ENCODE results near the gene FJX1. TPM values are rescaled to one million over a fixed set of nuclear protein-coding genes. Genes with fewer than 3 reads are reported as not detected.

Gene FJX1
- total and polyA plus RNA-seq, 3 experiments from 2014 or later, result 0.26 to 0.69 TPM; not detected in 1

DNA sequence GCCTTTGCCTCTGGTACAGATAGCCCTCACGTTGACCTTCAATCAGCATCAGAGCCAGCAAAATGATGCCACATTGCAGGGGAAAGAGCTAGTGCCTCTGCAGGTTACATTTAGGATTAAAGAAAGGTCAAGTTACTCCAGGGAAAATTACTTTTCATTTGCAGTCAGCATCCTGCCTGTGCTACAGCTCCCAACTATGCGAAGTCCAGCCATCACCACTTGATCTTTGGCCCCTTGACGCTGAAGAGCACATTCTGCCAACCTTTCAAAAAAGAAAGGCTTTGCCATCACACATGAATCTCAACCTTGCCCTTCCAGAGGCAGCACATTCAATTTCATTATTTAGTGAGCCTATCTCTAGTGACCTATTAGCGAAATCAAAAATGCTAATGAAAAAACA is 11.3 kb downstream of the FJX1 start:
- DNase-seq, result no peak
- Mint-ChIP-seq H3K36me3 (no peaks in the 10 kb centered on the region), H3K9me3 (no peaks in the 10 kb centered on the region), H3K4me1 (no peaks in the 10 kb centered on the region), H3K27me3 (peaks cover 38 to 65% of the 10 kb centered on the region in 2 donors), H3K4me3 (no peak overlapping the region), H3K27ac (peak overlapping the region in 1 of 8 donors; percentile 17)
- Histone ChIP-seq H3K4me3 (ENCODE audit: low read length) (no peak overlapping the region), H3K27me3 (ENCODE audit: insufficient read depth, low read length, poor library complexity, severe bottlenecking) (peaks cover 13% of the 10 kb centered on the region), H3K4me1 (ENCODE audit: insufficient read depth, low read length) (no peaks in the 10 kb centered on the region), H3K36me3 (ENCODE audit: insufficient read depth, low read length) (no peaks in the 10 kb centered on the region), H3K9me3 (ENCODE audit: low read length) (no peaks in the 10 kb centered on the region), H3K27ac (ENCODE audit: low read depth, low read length) (no peak overlapping the region)
- POLR2A ChIA-PET, result no interaction called here
- CTCF ChIA-PET, result interaction anchor here (1.5 kb wide), 1 partner anchor 637 kb away, joined by 4 read pairs; no protein-coding TSS in a partner anchor

DNA sequence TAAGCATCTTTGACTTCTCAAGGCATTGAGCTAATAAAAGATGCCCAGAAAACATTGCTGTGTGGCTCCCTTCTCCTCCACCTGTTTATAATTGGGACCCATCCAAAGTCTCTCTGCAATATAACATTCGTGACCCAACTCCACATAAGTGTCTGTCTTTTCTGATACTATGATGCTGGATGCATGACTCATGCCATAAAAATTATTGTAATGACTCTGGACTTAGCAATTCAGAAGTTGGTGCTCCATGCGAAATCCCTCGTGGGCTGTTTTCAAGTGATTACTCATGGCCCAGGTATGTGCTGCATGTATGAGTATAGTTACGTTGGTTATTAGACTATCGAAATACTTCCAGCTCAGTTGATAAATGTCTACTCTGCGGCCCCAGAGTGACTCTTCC is 11.7 kb downstream of the FJX1 start:
- Mint-ChIP-seq H3K4me3 (no peak overlapping the region), H3K36me3 (no peaks in the 10 kb centered on the region), H3K27ac (no peak overlapping the region), H3K4me1 (no peaks in the 10 kb centered on the region), H3K27me3 (peaks cover 38 to 65% of the 10 kb centered on the region in 2 donors), H3K9me3 (no peaks in the 10 kb centered on the region)
- no peaks in the 10 kb centered on the region for H3K9me3 ChIP-seq (ENCODE audit: low read length)
- no peaks in the 10 kb centered on the region for H3K36me3 ChIP-seq (ENCODE audit: insufficient read depth, low read length)
- ChIA-PET CTCF (no interaction called here), POLR2A (no interaction called here)
- no peak overlapping the region for H3K27ac ChIP-seq (ENCODE audit: low read depth, low read length)
- no peak overlapping the region for H3K4me3 ChIP-seq (ENCODE audit: low read length)
- H3K4me1 ChIP-seq (ENCODE audit: insufficient read depth, low read length), result no peaks in the 10 kb centered on the region
- no peak for DNase-seq
- H3K27me3 ChIP-seq (ENCODE audit: insufficient read depth, low read length, poor library complexity, severe bottlenecking), result peaks cover 13% of the 10 kb centered on the region

DNA sequence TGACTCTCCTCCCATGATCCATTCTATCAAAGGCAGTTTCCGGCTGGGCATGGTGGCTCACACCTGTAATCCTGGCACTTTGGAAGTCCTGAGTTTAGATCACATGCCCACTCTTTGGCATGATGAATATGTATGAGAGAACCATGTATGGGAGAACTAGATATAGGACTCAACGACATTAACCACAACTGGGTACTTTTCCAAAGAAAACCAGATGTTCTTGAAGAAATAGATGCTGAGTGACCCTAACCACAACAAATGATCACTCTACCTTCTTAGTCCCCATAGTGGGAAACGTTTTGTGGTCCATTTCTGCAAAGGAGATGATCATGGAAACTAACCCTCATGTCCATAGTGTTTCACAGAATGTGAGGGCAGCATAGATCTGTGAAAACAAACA is 13.6 kb downstream of the FJX1 start:
- Histone ChIP-seq H3K4me1 (ENCODE audit: insufficient read depth, low read length) (no peaks in the 10 kb centered on the region), H3K4me3 (ENCODE audit: low read length) (no peak overlapping the region), H3K36me3 (ENCODE audit: insufficient read depth, low read length) (no peaks in the 10 kb centered on the region), H3K27me3 (ENCODE audit: insufficient read depth, low read length, poor library complexity, severe bottlenecking) (peaks cover 13% of the 10 kb centered on the region), H3K27ac (ENCODE audit: low read depth, low read length) (no peak overlapping the region), H3K9me3 (ENCODE audit: low read length) (no peaks in the 10 kb centered on the region)
- Mint-ChIP-seq H3K36me3 (no peaks in the 10 kb centered on the region), H3K27me3 (peaks cover 41 to 67% of the 10 kb centered on the region in 2 donors), H3K27ac (no peak overlapping the region), H3K4me3 (no peak overlapping the region), H3K9me3 (no peaks in the 10 kb centered on the region), H3K4me1 (no peaks in the 10 kb centered on the region)
- POLR2A ChIA-PET, result no interaction called here
- CTCF ChIA-PET, result no interaction called here
- DNase-seq, result no peak

DNA sequence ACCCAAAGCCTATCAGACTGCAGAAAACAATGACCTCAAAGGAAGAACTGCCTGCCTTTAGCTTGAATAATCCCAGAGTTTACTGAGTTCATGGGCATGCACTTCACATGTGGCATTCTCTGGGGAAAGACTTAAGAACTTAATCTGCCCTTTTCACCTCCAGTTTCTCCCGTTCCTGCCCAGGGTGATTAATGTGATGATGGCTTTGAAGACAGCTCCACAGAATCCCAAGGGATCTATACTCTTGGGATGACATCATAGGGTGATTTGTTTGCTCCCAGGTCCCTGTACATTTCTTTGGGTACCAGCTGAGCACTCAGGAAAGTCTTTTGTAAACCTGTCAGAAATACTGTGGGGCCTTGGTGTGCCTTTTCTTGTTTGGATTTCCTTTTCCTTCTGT is 14.0 kb downstream of the FJX1 start:
- Mint-ChIP-seq H3K27ac (no peak overlapping the region), H3K4me1 (no peaks in the 10 kb centered on the region), H3K4me3 (no peak overlapping the region), H3K9me3 (no peaks in the 10 kb centered on the region), H3K36me3 (no peaks in the 10 kb centered on the region), H3K27me3 (peaks cover 40 to 66% of the 10 kb centered on the region in 2 donors)
- Histone ChIP-seq H3K27ac (ENCODE audit: low read depth, low read length) (no peak overlapping the region), H3K4me3 (ENCODE audit: low read length) (no peak overlapping the region), H3K9me3 (ENCODE audit: low read length) (no peaks in the 10 kb centered on the region), H3K27me3 (ENCODE audit: insufficient read depth, low read length, poor library complexity, severe bottlenecking) (peaks cover 13% of the 10 kb centered on the region), H3K36me3 (ENCODE audit: insufficient read depth, low read length) (no peaks in the 10 kb centered on the region), H3K4me1 (ENCODE audit: insufficient read depth, low read length) (no peaks in the 10 kb centered on the region)
- ChIA-PET CTCF (no interaction called here), POLR2A (no interaction called here)
- no peak for DNase-seq

DNA sequence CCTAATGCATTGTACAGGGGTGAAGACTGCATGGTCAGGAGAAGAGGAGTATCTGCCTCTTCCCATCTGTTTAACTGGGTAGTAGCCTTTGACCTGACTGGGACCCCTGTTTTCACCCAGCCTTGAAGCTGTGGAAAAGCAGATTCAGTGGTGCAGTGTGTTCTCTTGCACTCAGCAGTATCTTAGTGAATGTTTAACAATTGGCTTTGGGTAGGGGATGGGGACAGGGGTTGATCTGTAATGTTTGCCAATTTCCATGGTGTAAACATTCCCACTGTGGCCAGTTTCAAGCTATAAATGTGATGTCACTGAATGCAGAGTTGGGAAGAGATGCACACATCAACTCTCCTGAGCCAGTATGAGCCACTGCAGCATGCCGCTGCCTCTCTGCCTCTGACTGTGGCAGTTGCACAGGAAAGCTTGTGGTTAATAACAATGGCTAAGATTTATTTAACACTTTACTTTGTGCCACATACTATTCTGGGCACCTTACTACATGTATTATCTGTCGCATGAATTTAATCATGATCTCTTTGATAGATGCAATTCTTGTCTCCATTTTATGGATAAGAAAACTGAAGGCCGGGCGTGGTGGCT is 15.7 kb downstream of the FJX1 start:
- Histone ChIP-seq H3K4me3 (ENCODE audit: low read length) (no peak overlapping the region), H3K9me3 (ENCODE audit: low read length) (no peaks in the 10 kb centered on the region), H3K36me3 (ENCODE audit: insufficient read depth, low read length) (no peaks in the 10 kb centered on the region), H3K4me1 (ENCODE audit: insufficient read depth, low read length) (no peaks in the 10 kb centered on the region), H3K27ac (ENCODE audit: low read depth, low read length) (no peak overlapping the region), H3K27me3 (ENCODE audit: insufficient read depth, low read length, poor library complexity, severe bottlenecking) (peaks cover 13% of the 10 kb centered on the region)
- Mint-ChIP-seq H3K4me1 (no peaks in the 10 kb centered on the region), H3K9me3 (no peaks in the 10 kb centered on the region), H3K27me3 (peaks cover 33 to 64% of the 10 kb centered on the region in 2 donors), H3K36me3 (no peaks in the 10 kb centered on the region), H3K27ac (no peak overlapping the region), H3K4me3 (no peak overlapping the region)
- ChIA-PET POLR2A (no interaction called here), CTCF (interaction anchor here (0.7 kb wide), 1 partner anchor 391 kb away, joined by 3 read pairs; no protein-coding TSS in a partner anchor)
- DNase-seq, result no peak

DNA sequence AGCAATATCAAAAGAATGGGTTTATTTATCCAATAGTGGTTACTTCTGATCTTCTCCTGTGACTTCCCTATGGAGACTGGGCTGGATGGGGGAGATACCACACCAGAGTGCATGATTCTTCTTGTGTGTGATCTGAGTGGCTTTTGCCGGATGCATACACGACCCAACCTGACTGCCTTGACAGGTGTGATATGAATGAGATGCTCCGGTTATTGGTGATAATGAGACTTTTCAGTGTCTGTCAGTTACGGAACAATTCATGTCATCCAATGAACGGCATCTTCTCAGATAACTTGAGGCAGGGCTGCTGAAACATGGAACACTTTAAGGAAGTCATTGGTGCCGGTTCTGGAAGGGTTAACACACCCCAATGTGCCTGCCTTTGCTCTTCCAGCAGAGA is 17.7 kb downstream of the FJX1 start:
- no peak overlapping the region for H3K27ac ChIP-seq (ENCODE audit: low read depth, low read length)
- H3K9me3 ChIP-seq (ENCODE audit: low read length), result no peaks in the 10 kb centered on the region
- CTCF ChIA-PET, result interaction anchor here (1.0 kb wide), 1 partner anchor 186 kb away, joined by 3 read pairs; no protein-coding TSS in a partner anchor
- no peak for DNase-seq
- no peaks in the 10 kb centered on the region for H3K9me3 Mint-ChIP-seq
- H3K36me3 Mint-ChIP-seq, result no peaks in the 10 kb centered on the region
- peaks cover 22 to 52% of the 10 kb centered on the region in 2 donors for H3K27me3 Mint-ChIP-seq
- POLR2A ChIA-PET, result no interaction called here
- H3K4me3 ChIP-seq (ENCODE audit: low read length), result no peak overlapping the region
- no peaks in the 10 kb centered on the region for H3K4me1 Mint-ChIP-seq
- no peak overlapping the region for H3K27ac Mint-ChIP-seq
- no peaks in the 10 kb centered on the region for H3K36me3 ChIP-seq (ENCODE audit: insufficient read depth, low read length)
- no peak overlapping the region for H3K4me3 Mint-ChIP-seq
- H3K27me3 ChIP-seq (ENCODE audit: insufficient read depth, low read length, poor library complexity, severe bottlenecking), result no peaks in the 10 kb centered on the region
- H3K4me1 ChIP-seq (ENCODE audit: insufficient read depth, low read length), result no peaks in the 10 kb centered on the region

DNA sequence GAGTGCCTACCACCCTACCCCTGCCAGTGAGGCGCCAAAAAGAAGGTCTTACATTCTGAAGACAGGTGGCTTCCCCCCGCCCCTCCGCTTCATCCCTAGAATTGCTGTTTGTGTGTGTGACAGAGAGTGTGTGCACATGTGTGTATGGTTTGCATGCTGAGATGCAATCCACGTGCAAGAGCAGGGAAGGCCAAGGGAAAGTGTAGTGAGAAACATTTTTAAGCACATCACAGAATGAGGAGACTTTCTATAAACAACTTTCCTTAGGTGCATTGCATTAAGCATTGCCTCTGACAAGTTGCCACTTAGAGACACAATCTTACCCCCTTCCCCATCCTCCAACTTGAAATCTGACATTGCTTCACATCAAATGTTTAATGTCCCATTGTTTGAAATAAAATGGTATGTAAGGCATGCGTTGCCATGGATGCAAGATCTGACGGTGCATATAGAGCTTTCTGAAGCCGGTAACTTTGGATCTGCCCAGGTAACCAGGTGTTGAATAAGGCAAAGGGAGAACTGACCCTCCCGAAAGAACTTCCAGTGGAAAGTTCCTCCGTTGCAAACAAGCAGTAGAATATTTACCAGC is 21.4 kb downstream of the FJX1 start:
- H3K27me3 ChIP-seq (ENCODE audit: insufficient read depth, low read length, poor library complexity, severe bottlenecking), result no peaks in the 10 kb centered on the region
- H3K9me3 ChIP-seq (ENCODE audit: low read length), result no peaks in the 10 kb centered on the region
- H3K27ac ChIP-seq (ENCODE audit: low read depth, low read length), result no peak overlapping the region
- no peak for DNase-seq
- H3K4me1 Mint-ChIP-seq, result no peaks in the 10 kb centered on the region
- no peak overlapping the region for H3K4me3 ChIP-seq (ENCODE audit: low read length)
- H3K27ac Mint-ChIP-seq, result no peak overlapping the region
- H3K36me3 Mint-ChIP-seq, result no peaks in the 10 kb centered on the region
- H3K4me3 Mint-ChIP-seq, result no peak overlapping the region
- no peaks in the 10 kb centered on the region for H3K9me3 Mint-ChIP-seq
- POLR2A ChIA-PET, result no interaction called here
- peaks cover 5 to 57% of the 10 kb centered on the region in 2 donors for H3K27me3 Mint-ChIP-seq
- H3K36me3 ChIP-seq (ENCODE audit: insufficient read depth, low read length), result no peaks in the 10 kb centered on the region
- CTCF ChIA-PET, result no interaction called here
- H3K4me1 ChIP-seq (ENCODE audit: insufficient read depth, low read length), result no peaks in the 10 kb centered on the region

DNA sequence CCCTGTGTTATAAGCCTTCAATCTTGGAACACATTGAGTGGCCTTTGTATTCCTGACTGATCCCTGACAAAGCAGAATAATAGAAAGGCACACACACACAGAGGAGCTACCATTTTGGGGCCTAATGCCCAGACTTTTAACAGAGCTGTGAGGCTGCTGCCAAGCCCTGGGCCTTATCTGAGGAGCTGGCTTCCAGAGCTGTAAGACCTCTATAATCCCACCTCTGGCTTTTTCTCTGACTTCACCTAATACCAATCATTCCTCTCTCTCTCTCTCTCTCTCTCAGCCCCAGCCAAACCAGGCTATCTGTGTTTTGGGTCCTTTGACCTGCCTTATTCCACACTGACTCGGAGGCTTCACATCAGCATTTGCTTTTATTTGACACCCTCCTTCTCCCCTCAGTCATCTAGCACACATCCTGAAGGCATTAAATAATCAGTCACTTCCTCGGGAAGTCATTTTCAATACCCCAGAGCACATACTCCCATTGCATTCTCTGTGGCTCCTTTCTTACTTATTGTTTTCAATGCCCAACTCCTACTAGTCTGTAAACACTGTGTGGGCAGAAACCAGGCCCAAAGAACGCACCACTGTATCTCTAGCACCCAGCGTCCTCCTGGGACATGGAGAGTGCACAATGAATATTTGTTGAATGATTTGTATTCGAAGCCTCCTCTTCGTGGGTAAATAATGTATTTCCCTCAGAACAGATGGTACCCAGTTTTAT is 23.1 kb downstream of the FJX1 start:
- CTCF ChIA-PET, result no interaction called here
- no peak for DNase-seq

More for the DNA sequence above, 23.1 kb downstream of the FJX1 start:
- Histone ChIP-seq H3K27ac (ENCODE audit: low read depth, low read length) (no peak overlapping the region), H3K4me1 (ENCODE audit: insufficient read depth, low read length) (no peaks in the 10 kb centered on the region), H3K36me3 (ENCODE audit: insufficient read depth, low read length) (no peaks in the 10 kb centered on the region), H3K27me3 (ENCODE audit: insufficient read depth, low read length, poor library complexity, severe bottlenecking) (no peaks in the 10 kb centered on the region), H3K4me3 (ENCODE audit: low read length) (no peak overlapping the region), H3K9me3 (ENCODE audit: low read length) (no peaks in the 10 kb centered on the region)
- Mint-ChIP-seq H3K9me3 (no peaks in the 10 kb centered on the region), H3K27me3 (peaks cover 3 to 57% of the 10 kb centered on the region in 2 donors), H3K4me3 (no peak overlapping the region), H3K27ac (no peak overlapping the region), H3K36me3 (no peaks in the 10 kb centered on the region), H3K4me1 (no peaks in the 10 kb centered on the region)
- POLR2A ChIA-PET, result no interaction called here

Data from CD8-positive, alpha-beta memory T cell (primary cell).